ENCODE data around the gene ATP5F1A.
"Not testable (repeated sequence)": the region's sequence is repeated elsewhere in the genome, so short reads cannot be mapped to it uniquely, and the experiment has no call there.

The ATP5F1A gene

GRCh38 chr18:46051731-46052461 is 46.2 kb downstream of the ATP5F1A start:
- Histone ChIP-seq H3K27ac (ENCODE audit: low read depth, low read length) (no peak overlapping the region), H3K9ac (ENCODE audit: low read length) (no peak overlapping the region), H3K79me2 (ENCODE audit: insufficient read depth, low read length) (no peaks in the 10 kb centered on the region), H3K9me3 (ENCODE audit: insufficient read depth, low read length) (no peaks in the 10 kb centered on the region), H3K36me3 (ENCODE audit: low read length) (no peaks in the 10 kb centered on the region), H3K4me3 (ENCODE audit: insufficient read depth, low read length, poor library complexity, severe bottlenecking) (no peak overlapping the region), H4K20me1 (ENCODE audit: low read depth, low read length) (no peaks in the 10 kb centered on the region), H3K27me3 (ENCODE audit: low read length) (no peaks in the 10 kb centered on the region), H2AFZ (ENCODE audit: low read depth, low read length, severe bottlenecking) (no peak overlapping the region), H3F3A (ENCODE audit: insufficient read depth) (no peaks in the 10 kb centered on the region), H3K4me2 (ENCODE audit: low read depth, low read length, poor library complexity, severe bottlenecking) (no peak overlapping the region), H3K9me2 (replicated peaks; ENCODE audit: insufficient read depth, low read length) (no peaks in the 10 kb centered on the region)
- no peak for TF ChIP-seq EZH2phosphoT487 (conservative IDR thresholded peaks at IDR 0.05; ENCODE audit: low read length)
- TF ChIP-seq, protein P1, sequence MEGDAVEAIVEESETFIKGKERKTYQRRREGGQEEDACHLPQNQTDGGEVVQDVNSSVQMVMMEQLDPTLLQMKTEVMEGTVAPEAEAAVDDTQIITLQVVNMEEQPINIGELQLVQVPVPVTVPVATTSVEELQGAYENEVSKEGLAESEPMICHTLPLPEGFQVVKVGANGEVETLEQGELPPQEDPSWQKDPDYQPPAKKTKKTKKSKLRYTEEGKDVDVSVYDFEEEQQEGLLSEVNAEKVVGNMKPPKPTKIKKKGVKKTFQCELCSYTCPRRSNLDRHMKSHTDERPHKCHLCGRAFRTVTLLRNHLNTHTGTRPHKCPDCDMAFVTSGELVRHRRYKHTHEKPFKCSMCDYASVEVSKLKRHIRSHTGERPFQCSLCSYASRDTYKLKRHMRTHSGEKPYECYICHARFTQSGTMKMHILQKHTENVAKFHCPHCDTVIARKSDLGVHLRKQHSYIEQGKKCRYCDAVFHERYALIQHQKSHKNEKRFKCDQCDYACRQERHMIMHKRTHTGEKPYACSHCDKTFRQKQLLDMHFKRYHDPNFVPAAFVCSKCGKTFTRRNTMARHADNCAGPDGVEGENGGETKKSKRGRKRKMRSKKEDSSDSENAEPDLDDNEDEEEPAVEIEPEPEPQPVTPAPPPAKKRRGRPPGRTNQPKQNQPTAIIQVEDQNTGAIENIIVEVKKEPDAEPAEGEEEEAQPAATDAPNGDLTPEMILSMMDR (IDR thresholded peaks at IDR 0.05; ENCODE audit: insufficient read depth, low read length, poor library complexity, severe bottlenecking) = no peak

- Histone ChIP-seq H4K20me1 (ENCODE audit: low read depth, low read length) (no peaks in the 10 kb centered on the region), H3K27ac (ENCODE audit: low read depth, low read length) (no peak overlapping the region), H3K27me3 (ENCODE audit: low read length) (no peaks in the 10 kb centered on the region), H3F3A (ENCODE audit: insufficient read depth) (no peaks in the 10 kb centered on the region), H3K4me2 (ENCODE audit: low read depth, low read length, poor library complexity, severe bottlenecking) (no peak overlapping the region), H3K9me2 (replicated peaks; ENCODE audit: insufficient read depth, low read length) (no peaks in the 10 kb centered on the region), H2AFZ (ENCODE audit: low read depth, low read length, severe bottlenecking) (no peak overlapping the region), H3K9ac (ENCODE audit: low read length) (no peak overlapping the region), H3K36me3 (ENCODE audit: low read length) (no peaks in the 10 kb centered on the region), H3K79me2 (ENCODE audit: insufficient read depth, low read length) (no peaks in the 10 kb centered on the region), H3K9me3 (ENCODE audit: insufficient read depth, low read length) (no peaks in the 10 kb centered on the region), H3K4me3 (ENCODE audit: insufficient read depth, low read length, poor library complexity, severe bottlenecking) (no peak overlapping the region)
- no peak for TF ChIP-seq EZH2phosphoT487 (conservative IDR thresholded peaks at IDR 0.05; ENCODE audit: low read length)
- TF ChIP-seq, protein P1 (IDR thresholded peaks at IDR 0.05; ENCODE audit: insufficient read depth, low read length, poor library complexity, severe bottlenecking) = no peak
Measured at GRCh38 chr18:46050268-46050667, 47.8 kb downstream of the ATP5F1A start.

- H3K36me3 ChIP-seq (ENCODE audit: low read length) = no peaks in the 10 kb centered on the region
- no peak overlapping the region for H2AFZ ChIP-seq (ENCODE audit: low read depth, low read length, severe bottlenecking)
- no peaks in the 10 kb centered on the region for H3F3A ChIP-seq (ENCODE audit: insufficient read depth)
- TF ChIP-seq, protein P1 (IDR thresholded peaks at IDR 0.05; ENCODE audit: insufficient read depth, low read length, poor library complexity, severe bottlenecking) = no peak
- no peak for TF ChIP-seq EZH2phosphoT487 (conservative IDR thresholded peaks at IDR 0.05; ENCODE audit: low read length)
- H3K27ac ChIP-seq (ENCODE audit: low read depth, low read length) = no peak overlapping the region
- H3K4me3 ChIP-seq (ENCODE audit: insufficient read depth, low read length, poor library complexity, severe bottlenecking) = no peak overlapping the region
- H3K4me2 ChIP-seq (ENCODE audit: low read depth, low read length, poor library complexity, severe bottlenecking) = no peak overlapping the region
- no peaks in the 10 kb centered on the region for H4K20me1 ChIP-seq (ENCODE audit: low read depth, low read length)
- no peaks in the 10 kb centered on the region for H3K9me3 ChIP-seq (ENCODE audit: insufficient read depth, low read length)
- H3K79me2 ChIP-seq (ENCODE audit: insufficient read depth, low read length) = no peaks in the 10 kb centered on the region
- no peaks in the 10 kb centered on the region for H3K9me2 ChIP-seq (replicated peaks; ENCODE audit: insufficient read depth, low read length)
- no peak overlapping the region for H3K9ac ChIP-seq (ENCODE audit: low read length)
- H3K27me3 ChIP-seq (ENCODE audit: low read length) = no peaks in the 10 kb centered on the region
Measured at GRCh38 chr18:46048641-46049040, 49.5 kb downstream of the ATP5F1A start.

DNA sequence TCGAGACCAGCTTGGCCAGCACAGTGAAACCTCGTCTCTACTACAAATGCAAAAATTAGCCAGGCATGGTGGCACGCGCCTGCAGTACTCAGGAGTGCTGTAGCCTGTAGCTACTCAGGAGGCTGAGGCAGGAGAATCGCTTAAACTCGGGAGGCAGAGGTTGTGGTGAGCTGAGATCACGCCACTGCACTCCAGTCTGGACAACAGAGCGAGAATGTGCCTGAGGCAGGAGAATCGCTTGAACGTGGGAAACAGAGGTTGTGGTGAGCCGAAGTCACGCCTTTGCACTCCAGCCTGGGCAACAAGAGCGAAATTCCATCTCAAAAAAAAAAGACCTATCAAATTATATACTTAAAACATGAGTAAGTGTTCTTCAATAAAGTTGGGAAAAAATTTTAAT is 50.7 kb downstream of the ATP5F1A start:
- not testable (repeated sequence) for H3K4me3 ChIP-seq (ENCODE audit: insufficient read depth, low read length, poor library complexity, severe bottlenecking); H3F3A ChIP-seq (ENCODE audit: insufficient read depth); H3K36me3 ChIP-seq (ENCODE audit: low read length); H3K27ac ChIP-seq (ENCODE audit: low read depth, low read length); H3K4me2 ChIP-seq (ENCODE audit: low read depth, low read length, poor library complexity, severe bottlenecking); H3K9me3 ChIP-seq (ENCODE audit: insufficient read depth, low read length); H3K9me2 ChIP-seq (replicated peaks; ENCODE audit: insufficient read depth, low read length); H3K79me2 ChIP-seq (ENCODE audit: insufficient read depth, low read length); H3K9ac ChIP-seq (ENCODE audit: low read length); H3K27me3 ChIP-seq (ENCODE audit: low read length); H2AFZ ChIP-seq (ENCODE audit: low read depth, low read length, severe bottlenecking); H4K20me1 ChIP-seq (ENCODE audit: low read depth, low read length)
